HG02852 (cell line): ENCODE data around the gene SFI1.
"Not testable (repeated sequence)": the region's sequence is repeated elsewhere in the genome, so short reads cannot be mapped to it uniquely, and the experiment has no call there.

Experiments
- ATAC-seq: cut with Tn5 transposase; IDR thresholded peaks from one replicate; pipeline ENCODE4 v1.9.1; 2021; ENCODE audit warnings: mild to moderate bottlenecking, moderate library complexity; ENCODE audit not compliant: unreplicated experiment

The SFI1 gene

DNA sequence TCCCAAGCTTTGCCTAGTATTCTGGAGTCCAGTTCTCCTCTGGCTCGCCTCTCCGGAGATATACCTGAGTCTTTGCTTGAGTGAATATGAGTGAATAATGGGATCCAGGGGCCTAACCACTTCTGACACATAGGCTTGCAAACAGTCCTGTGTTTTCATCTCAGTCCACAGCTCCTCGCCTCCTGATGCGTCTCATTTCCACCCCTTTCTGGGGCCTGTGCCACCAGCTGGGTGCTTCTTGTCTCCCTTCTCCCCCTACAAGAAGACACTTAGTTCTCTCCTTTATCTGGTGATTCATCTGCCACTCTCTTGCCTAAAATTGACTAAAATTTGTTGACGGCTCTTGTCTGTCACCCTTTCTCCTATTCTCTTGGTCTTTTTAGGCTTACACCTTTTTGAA lies 44.6 kb downstream of the SFI1 start:
- ATAC-seq = no peak

DNA sequence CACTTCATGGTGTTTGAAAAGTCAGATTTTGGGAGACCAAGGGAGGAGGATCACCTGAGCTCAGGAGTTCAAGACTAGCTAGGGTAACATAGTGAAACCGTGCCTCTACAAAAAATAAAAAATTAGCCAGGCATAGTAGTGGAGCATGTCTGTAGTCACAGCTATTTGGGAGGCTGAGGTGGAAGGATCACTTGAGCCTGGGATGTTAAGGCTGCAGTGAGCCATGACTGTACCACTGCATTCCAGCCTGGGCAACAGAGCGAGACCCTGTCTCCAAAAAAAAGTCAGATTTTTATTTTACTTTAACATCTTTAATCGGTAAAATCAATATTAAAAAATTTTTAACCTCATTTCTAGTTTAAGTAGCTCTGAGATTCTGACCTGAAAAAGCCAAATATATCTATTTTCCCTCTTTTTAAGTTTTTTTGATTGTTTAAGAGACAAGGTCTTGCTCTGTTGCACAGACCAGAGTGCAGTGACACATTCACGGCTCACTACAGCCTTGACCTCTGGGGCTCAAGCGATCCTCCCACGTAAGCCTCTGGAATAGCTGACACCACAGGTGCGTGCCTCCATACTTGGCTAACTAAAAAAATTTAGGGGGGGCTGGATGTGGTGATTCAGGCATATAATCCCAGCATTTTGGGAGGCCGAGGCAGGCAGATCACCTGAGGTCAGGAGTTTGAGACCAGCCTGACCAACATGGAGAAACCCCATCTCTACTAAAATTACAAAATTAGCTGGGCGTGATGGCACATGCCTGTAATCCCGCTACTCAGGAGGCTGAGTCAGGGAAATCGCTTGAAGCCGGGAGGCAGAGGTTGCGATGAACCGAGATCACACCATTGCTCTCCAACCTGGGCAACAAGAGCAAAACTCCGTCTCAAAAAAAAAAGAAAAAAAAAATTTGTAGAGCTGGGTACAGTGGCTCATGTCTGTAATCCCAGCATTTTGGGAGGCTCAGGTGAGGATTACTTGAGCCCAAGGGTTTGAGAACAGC lies 48.4 kb downstream of the SFI1 start:
- ATAC-seq = no peak

DNA sequence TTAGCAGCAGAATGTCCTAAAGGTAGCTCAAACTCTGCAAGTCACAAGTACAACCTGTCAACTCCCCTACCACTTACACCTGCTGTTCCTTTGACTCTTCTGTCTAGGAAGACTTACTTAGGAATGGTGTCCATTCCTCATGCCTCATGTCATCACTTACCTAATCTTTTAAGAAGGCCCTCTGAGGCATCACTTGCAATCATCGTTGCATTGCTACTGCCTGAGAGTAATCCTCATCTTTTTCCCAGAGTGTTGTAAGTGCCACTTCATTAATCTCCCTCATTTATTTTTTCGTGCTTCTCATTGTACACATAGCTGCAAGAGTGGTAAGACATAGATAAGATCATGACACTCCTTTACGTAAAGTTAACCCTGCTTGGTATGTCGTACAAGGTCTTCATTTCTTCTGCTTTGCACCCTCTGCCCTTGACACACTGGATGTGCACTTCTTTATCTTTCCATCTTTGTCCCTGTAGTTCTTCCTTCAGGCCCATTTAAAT lies 54.6 kb downstream of the SFI1 start:
- ATAC-seq = no peak

DNA sequence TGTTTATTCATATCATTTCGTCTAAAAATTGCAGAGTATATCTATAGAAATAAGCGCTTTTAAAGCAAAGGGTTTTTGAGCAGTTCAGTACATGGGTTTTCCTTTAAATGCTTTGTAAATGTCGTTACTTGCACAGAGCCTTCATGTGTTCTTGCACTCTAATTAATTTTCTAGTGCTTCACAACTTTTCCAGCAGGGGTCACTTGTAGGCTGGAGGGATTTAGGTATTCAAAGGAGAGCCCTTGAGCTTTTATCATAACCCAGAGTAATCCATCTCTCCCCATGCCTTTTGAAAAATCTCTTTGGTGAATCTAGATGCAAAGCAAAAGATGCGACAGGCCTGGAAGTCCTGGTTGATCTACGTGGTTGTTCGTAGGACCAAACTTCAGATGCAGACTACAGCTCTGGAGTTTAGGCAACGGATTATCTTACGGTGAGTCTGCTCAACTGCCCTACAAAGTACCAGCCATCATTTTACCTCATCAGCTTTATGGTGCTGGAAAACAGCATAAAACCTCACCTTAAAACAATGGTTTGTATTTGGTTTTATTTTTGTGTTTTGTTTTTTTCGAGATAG lies 60.4 kb downstream of the SFI1 start:
- ATAC-seq = no peak

DNA sequence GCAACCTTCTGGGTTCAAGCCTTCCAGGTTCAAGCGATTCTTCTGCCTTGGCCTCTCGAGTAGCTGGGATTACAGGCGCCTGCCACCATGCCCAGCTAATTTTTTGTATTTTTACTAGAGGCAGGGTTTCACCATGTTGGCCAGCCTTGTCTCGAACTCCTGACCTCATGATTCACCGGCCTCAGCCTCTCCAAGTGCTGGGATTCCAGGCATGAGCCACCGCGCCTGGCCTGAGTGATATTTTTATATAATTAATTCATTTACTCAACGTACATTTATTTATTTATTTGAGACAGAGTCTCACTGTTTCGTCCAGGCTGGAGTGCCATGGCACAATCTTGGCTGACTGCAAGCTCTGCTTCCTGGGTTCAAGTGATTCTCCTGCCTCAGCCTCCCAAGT lies 62.2 kb downstream of the SFI1 start:
- ATAC-seq = not testable (repeated sequence)

DNA sequence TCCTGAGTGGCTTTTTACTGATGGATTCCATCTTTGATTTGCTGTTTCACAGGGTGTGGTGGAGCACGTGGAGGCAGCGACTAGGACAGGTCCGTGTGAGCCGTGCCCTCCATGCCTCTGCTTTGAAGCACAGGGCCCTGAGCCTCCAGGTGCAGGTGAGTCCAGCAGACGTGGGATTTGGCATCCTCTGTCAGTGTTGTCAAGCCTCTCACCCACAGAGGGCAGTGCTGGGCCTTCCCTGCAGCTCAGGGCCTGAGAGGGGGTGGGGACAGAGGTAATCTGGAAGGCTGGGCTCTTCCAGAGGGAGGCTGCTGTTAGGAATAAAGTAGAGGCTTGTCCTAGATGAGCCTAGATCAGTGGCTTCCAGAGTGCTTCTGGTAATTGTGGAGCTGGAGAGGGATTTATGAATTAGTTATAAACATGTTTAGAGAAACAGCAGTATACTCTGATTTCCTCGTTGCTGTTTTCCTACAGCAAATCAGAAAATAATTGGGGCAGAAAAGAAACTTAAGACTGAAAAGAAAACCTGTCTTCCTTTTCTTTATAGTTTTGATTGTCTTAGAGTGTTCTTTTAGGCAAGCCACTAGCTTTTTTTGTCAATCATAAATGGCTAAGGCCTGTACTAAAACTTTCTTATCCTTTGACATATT lies 65.0 kb downstream of the SFI1 start:
- no peak for ATAC-seq

DNA sequence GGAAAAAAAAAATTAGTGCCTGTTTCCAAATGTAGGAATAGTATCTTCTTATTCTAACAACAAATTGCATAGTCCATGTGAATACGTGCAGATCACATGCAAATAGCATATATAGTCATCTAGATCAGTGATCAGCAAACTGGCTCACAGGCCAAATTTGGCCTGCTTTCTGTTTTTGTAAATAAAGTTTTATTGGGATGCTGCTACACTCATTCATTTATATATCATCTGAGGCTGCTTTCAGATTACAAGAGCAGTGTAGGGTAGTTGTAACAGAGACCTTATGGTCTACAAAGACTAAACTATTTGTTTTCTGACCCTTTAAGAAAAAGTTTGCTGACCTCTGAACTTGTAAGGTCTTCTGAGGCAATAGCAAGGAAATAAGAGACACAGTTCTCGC lies 65.6 kb downstream of the SFI1 start:
- no peak for ATAC-seq

DNA sequence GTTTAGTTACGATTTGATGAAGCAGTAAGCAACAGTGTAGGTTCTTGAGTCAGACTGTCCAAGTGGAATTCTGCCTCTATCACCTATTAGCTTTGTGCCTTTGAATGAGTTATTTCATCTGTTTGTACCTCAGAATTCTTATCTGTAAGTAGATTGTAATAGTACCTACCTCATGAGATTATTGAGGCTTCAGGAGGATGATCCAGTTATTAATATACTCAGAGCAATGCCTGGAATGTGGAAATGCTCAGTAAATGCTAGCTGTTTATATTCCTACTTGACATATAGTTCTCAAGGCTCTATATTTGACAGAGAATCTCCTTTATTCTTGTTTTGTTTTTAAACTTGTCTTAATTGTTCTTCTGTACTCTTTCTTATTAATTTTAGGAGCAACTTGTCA lies 70.1 kb downstream of the SFI1 start:
- ATAC-seq = no peak

DNA sequence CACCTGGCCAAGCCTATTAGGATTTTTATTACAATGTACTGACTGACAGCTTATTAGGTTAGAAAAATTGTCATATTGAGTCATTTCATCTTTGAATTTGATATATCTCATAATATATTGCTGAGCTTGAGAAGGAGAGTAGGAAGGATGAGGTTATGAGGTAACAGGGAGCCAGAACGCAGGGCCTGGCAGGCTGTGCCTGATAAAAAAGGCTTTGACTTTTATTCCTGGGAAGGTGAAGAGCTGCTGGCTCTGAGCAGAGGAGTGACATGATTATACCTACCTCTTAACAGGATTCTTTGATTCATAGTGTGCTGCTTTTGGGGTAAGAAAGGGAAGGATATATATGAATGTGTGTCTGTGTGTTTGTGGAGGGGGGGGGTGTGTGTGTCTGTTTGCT lies 70.9 kb downstream of the SFI1 start:
- ATAC-seq = no peak

DNA sequence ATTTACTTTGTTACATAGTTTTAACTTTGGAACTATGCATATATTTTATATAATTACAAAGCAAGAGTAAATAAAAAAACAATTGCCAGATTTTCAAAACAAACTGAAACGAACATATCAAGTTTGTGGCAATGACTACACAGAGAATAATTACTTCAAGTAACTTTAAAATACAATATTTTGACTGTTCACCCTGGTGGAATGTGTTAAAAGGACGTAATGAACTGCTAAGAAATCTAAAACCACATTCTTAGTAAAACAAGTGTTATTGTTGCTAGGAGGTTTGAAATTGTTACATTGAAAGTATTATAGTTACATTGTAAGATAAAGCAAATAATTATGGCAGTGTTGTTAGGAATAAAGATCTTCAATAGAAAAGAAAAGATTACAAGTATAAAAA lies 71.4 kb downstream of the SFI1 start:
- ATAC-seq = no peak

DNA sequence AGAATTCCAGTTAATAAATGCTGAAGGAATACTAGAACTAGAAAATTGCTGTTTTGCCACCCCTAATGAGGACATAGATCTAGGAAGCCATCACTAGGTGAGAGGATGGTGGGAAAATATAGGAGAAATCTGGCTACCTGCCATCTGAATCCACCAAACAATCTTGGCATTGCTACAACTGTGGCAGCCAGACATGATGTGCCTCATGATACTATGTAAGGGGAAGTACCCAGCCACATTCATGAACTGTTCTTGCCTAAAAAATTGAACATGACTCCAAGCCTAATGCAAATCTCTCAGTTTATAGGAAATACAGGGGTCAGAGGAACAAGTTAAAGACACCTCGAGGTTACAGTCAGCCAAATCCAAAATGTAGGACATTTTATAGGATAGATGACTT lies 72.8 kb downstream of the SFI1 start:
- ATAC-seq = no peak

DNA sequence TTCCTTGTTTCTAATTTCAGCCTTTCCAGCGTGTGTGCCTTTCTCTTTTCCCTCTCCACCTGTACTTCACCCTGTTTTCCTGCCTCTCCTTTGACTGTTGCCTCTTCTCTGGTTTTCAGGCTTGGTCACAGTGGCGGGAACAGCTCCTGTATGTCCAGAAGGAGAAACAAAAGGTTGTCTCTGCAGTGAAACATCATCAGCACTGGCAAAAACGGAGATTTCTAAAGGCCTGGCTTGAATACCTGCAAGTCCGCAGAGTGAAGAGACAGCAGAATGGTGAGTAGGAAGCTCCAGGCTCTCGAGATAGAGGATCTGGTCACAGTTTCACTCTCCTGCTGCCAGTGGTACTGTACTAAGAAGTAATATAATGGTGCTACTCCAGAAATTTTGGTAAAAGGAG lies 76.6 kb downstream of the SFI1 start:
- no peak for ATAC-seq

DNA sequence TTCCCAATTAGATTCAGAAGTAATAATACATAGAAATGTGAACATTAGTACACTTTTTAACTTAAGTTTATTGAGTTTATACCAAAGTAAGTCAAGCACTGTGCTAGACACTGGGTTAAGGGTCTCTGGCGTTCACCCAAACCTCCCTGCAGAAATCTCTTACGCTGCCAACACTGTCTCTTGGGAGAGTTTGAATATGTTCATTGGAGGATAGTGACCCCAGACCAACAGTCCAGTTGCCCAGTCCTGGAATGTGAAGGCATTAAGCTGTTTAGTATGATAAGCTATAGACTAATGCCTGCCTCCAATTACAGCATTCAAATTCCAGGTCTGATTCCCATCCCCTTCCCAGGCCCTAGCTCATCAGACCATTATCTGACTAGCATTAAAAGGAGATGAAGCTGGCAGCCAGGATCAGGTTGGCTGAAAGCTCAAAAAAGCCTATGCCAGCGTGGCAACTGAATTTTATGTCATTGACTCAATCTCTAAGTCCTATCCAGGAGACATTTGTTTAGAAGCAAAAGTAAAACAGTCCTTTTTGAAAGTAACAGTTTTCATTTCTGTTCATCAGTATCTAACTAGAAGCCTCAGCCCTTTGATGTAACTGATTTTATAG lies 77.8 kb downstream of the SFI1 start:
- ATAC-seq = no peak

DNA sequence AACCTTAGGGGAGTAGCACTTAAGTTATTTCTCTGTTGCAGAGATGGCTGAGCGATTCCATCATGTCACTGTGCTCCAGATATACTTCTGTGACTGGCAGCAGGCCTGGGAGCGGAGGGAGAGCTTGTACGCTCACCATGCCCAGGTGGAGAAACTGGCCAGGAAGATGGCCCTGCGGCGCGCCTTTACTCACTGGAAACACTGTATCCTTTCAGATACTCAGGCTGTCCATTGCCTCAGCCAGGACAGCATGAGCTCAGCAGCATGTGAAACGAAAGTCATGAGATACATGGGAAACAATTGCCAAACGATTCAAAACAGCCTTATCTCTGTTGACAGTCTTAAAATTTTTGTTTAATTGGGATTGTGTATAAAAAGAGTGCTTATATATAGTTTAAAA lies 78.9 kb downstream of the SFI1 start:
- ATAC-seq = no peak

DNA sequence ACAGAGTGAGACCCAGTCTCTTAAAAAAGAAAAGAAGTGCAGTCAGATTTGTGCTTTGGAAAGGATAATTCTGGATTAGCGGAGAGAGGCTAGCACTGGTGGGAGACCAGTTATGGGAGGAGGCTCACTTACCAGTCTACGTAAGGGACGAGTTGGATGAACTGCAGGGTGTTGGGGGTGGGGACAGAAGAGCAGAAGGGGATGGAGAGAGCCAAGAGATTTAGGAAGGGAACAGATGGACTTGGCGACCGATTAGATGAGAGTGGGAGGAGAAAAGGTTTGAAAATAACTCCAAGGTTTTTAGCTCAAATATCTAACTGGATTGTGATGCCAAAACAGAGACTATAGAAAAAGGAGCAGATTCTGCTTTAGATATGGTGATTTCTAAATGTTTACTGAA lies 81.4 kb downstream of the SFI1 start:
- no peak for ATAC-seq

DNA sequence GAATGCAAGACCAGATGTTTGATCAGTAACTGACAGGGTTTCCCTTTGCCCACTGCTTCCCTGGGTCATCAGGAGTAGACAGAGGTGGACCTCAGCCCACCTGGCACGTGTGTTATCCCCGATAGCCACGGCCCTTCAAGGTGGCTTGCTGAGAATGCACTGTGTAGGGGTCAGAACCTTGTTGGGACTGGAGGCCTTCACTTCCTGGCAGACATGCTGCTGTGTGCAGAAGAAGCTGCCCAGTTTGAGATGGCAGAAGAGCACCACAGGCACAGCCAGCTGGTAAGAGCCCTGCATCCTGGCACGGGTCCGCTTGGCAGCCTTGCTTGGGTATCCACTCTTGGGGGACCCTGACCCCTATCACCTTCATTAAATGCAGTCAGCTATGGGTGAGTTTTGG lies 81.8 kb downstream of the SFI1 start:
- no peak for ATAC-seq

DNA sequence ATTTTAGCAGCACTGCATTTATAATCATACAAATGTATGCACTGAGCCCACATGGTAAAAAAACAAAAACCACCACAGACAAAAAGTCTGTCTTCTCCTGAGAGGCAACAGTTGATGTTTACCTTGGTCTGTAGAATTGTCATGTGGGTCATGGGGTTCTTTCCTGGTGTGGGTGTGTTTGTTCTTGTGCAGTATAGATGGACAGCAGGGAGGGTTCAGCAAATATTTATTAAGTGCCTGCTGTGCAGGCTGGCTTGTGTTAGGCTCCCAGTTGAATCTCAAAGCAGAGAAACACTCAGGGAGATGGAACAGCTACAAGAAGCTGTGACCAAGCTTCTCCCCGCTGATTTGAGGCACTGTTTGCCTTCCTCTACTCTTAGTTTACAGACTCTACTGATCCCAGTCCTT lies 83.5 kb downstream of the SFI1 start:
- ATAC-seq = no peak

DNA sequence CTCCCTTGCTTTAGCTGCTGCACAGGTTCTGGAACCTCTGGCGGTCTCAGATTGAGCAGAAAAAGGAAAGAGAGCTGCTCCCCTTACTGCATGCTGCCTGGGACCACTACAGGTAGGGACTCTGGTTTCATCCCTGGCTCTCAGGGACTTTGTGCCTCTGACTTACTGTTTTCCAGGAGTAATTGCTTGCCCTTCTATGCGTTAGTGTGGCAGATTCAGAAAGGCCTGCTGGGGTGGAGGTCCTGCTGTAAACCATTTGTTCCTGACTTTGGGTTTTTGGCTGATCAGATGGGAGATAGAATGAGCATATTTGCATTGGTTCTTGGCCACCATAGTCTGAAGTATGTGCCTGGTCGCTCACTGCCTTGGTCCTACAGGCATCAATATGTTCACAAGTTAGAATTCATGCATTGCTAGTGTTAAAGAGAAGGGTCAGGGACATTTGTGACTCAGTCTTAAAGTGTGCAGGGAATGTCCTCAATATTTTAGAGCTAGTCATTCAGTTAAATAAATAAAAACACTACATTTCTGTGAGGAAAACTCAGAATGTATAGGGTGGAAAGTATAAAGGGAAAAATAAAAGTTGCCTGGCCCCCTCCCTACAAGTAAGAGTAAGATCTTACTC lies 87.6 kb downstream of the SFI1 start:
- ATAC-seq = no peak

DNA sequence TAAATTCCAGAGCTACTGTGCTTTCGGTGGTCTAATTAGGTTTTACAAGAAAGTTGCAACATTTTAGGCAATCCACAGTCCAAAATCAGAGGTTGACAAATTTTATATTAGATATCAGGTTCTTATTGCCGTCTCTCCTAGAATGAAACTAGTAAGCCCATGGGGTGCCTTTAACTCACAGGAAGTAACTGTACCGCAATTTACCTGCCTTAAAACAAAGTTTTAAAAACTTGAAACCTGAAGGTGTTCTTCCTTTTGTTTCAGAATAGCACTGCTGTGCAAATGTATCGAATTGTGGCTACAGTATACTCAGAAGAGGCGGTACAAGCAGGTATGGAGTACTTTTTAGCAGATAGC lies 88.4 kb downstream of the SFI1 start:
- ATAC-seq = no peak

DNA sequence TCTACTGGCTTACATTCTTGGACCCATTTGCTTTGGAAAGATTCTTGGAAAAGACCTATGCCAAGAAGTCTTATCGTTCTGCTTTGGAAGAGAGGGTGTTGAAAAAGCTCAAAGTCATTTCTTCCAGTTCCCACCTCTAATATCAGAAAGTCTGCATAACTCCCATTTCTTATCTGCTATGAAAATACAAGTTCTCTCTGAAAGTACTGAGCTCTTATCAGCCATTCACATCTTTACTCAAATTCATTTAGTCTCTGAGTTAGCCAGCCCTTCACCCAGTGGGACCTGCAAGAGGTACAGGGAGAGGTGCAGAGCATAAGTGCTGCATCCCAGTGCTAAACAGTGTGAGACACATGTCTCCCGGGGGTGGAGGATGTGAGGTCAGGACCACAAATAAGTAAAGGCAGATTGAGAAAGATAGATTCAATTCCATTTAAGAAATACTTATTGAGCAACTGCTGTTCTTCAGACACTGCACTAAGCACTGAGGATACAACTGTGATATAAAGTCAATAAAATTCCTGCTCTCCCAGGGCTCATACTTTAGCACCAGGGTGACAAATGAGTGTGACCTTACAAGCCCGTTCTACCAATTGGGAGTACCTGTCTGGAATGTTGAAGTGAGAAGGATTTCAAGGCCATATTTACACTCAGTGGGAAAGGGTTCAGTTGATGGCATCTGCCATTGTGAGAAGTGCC lies 89.0 kb downstream of the SFI1 start:
- no peak for ATAC-seq
